ENCODE measurements around the gene KRT6C.
"Not testable (repeated sequence)": the region's sequence is repeated elsewhere in the genome, so short reads cannot be mapped to it uniquely, and the experiment has no call there.

KRT6C gene

DNA sequence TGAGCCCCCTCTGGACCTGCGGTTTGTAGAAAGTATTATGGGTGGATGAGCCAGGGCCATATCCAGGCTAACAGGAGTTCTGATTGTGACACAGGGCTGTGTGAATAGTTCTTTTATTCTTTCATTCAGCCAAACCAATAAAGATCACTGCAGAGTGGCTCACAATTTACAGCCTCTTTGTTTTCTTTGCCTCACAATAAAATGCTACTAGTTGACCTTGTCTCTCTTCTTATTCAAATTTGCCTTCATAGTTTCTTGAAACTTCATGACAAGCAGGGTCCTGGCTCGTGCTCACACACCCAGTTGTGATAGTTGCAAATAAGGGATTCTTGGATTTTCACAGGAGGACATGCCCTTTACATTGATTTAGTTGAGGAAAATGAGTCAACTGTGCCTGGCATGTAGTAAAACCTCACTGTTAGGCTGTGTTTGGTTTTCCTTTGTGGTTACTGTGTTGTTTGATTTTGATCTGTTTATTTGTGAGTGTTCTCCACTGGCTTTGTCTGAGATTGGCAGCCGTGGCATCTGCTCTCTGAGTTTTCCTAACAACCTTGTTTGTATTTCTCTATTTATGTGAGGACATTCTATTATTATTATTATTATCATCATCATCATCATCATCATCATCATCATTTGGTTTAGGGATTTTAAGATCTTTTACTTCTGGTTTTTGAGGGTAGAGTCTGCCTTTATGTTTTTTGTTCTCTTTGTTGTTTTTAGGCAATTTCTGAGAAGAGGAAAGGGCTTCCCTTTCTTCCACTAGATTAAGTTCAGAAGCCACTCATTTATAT is 19.0 kb downstream of the KRT6C start:
- peak; percentile 35 for DNase-seq

DNA sequence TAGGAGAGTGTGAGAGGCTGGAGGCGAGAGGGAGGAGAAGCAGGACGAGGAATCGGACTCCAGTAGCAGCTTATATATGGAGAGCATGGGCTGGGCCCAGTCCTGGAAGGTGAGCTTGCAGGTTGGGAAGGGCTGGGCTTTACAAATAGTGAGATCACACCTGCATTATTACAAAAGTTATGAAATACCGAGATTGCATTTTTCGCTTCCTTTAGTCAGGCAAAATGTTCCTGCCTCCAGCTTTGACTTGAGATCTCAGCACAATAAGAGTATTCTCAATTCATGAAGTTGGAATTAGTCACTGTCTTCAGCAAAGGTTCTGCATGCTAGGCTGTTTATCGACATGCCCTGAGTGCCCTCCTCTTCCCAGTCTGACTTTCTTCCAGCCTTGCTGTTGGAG is 21.5 kb downstream of the KRT6C start, which contains the start of gene KRT6B:
KRT6B (minus strand) TSS at position 46 of the 400 bp plus-strand sequence. CDS start 68 bp downstream, outside the sequence.
- no peak for DNase-seq

DNA sequence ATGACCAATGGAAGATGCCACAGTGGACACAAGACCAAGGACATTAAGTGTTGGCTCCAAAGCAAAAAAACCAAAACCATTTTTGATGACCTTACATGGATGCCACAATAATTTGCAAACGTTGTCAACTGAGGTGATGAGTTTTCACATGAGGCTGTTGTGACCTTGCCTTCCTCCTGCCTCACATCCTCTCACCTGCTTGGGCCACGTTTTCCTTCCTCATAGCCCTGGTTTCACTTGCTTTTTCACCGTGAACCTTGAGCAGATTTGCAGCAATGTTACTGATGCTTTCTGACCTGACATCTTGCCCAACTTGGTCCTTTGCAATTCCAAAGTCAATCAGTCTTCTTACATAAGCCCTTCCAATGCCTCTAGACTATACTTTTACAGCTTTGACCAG is 25.4 kb downstream of the KRT6C start:
- no peak for DNase-seq

DNA sequence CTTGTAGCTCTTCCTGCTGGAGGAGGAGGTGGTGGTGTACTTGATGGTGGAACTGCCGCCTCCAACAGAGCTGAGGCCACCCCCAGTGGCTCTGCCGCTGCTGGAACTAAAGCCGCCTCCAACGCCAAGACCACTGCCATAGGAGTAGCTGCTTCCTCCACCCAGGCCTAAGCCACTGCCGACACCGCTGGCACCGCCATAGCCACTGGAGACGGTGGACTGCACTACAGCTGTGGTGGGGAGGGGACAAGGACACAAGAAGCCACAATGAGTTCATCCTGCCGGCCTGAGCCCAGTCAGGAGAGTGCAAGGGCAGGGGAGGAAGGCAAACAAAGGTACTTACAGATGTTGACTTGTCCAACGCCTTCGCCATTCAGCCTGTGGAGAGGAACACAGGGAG is 26.4 kb downstream of the KRT6C start:
- DNase-seq: not testable (repeated sequence)

- DNase-seq: no peak
Observed at GRCh38 chr12:52446367-52447045, 27.1 kb downstream of the KRT6C start.

- DNase-seq: no peak
Observed at GRCh38 chr12:52445876-52446275, 27.7 kb downstream of the KRT6C start.

DNA sequence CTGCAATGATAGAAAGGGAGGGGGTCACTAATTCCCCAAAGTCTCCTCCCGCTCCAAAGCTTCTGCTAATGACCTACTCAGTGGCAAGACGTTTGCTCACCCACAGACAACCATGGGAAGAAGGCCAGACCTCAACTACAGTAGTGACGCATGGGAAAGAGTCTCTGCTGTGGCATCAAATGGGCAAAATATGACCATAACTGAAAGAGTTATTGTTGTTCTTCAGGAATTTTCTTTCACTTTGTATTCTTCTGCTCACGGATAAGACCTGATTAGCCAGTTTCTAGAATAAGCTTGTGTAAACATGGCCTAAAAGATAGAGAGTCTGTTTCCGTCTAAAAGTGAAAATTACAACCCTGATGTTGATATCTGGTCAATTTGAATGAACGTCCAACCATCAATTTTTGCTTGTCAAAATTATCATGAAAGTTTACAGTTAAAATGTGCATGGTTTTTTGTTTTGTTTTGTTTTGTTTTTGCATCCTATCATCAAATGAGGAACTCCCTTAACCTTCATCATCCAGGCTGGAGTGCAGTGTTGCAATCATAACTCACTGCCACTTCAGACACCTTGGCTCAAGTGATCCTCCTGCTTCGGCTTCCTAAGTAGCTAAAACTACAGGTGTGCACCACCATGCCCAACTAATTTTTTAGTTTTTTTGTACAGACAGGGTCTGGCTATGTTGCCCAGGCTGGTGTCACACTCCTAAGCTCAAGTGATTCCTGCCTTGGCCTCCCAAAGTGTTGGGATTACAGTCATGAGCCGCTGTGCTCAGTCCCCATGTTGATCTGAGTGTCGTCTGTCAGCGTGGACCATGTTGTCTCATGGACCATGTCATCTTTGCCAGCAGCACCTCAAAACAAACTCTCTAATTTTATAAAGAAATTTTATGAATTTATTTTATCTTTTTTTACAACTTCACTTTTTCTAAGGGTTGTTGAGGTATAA is 28.7 kb downstream of the KRT6C start:
- DNase-seq: no peak

- no peak for DNase-seq
Observed at GRCh38 chr12:52443966-52444365, 29.6 kb downstream of the KRT6C start.

DNA sequence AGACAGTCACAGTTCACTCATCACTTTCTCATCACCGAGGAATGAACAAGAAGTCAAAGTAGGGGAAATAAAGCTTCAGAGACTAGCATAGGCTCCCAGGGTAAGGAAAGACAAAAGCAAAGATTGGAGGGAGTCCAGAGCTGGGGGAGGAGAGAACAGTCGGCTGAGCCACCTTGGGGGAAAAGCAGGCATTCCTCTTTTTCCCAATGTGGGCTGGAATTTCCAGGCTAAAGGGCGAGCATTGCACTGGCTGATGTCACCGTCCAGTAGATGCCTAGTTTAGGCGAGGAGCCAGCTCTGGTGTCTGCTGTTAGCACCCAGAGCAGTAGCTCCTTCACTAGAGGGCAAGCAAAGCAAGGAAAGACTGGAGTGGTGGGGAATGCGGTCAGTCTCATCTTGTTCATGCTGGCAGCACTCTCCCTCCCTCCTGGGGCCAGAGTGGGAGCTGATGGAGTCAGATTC is 31.0 kb downstream of the KRT6C start:
- DNase-seq: no peak

- DNase-seq: no peak
Observed at GRCh38 chr12:52441320-52441911, 32.2 kb downstream of the KRT6C start.

DNA sequence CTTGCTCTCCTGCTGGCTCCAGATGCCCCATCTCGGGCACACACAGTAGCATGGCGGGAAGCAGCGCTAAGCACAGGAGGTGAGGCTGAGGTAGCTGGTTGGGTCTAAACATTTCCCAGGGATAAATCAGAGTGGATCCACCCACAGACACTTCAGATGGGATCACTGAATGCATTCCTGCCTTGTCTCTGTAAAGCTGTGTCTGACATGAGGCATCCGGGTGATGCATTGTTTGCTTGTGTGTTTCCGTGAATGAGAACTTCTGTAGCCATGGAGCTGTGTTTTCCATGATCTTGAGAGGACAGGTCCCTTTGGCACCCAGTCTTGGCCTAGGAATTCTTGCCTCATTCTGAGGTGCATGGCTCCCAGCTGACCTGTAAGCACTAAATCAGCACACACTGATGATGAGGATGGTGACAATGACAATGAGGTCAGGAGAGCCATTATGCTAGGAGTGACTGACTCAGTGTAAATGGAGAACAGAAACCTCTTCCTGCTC is 32.7 kb downstream of the KRT6C start:
- no peak for DNase-seq

- DNase-seq: no peak
Observed at GRCh38 chr12:52439845-52440244, 33.8 kb downstream of the KRT6C start.

DNA sequence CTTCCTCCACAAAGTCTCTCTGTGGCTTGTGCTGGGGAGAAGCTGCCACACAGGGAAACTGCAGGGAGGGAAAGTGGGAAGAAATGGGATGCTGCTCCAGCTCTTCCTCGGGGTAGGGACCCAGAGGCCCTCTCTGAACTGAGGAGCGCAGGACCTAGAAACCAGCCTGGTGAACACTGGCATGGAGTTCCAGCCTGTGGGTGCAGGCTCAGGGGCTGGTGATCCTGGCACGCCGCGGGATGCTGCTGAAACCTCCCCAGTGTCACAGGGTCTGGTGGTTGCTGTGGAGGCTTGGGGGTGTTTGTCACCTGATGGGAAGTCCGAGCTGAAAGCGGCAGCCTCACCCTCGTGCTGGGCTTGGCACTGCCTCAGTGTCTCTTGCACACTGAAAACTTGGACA is 34.2 kb downstream of the KRT6C start:
- no peak for DNase-seq

DNA sequence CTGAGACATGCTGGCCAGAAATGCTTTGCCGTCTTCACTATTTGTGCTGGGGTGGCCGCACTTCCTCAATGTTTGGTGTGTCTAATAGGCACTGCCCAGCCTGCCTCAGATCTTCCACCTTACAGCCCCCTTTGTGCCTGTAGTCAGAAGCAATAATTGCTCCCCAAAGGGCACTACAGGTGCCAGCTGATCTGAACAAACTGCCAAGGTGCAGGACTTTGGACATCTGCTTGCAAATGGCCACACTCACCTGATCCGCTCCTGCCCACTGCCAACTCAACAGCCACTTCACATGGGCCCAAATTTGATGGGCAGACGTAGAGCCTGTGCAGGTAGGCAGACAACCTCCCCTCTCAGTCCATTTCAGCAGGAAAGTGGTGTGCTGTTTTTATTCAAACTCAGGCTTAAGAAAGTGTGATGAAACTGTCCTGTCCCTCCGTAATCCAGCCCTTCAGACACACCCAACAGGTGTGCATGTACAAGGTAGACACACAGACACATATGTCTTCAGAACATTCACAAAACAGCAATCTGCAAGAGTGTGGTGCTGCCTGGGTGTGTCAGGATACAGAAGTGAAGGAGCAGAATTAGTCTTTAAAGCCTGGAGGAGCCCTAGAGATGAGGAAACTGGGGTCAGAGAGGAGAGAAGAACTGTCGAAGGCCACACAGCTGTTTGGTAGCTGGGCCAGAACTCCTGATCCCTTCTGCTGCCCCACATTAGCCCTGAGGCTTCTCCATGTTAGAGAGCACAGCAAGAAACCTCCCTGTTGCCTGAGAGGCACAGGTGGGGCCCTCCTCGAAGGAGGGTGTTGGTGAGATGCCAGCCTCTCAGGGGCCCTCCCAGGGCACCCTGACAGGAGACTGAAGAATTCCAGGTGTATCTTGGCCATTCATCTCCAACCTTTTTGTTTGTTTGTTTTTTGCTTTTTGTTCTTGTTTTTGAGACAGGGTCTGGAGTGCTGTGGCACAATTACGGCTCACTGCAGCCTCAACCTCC is 35.0 kb downstream of the KRT6C start:
- DNase-seq: no peak

- DNase-seq: no peak
Observed at GRCh38 chr12:52437508-52437907, 36.1 kb downstream of the KRT6C start.

DNA sequence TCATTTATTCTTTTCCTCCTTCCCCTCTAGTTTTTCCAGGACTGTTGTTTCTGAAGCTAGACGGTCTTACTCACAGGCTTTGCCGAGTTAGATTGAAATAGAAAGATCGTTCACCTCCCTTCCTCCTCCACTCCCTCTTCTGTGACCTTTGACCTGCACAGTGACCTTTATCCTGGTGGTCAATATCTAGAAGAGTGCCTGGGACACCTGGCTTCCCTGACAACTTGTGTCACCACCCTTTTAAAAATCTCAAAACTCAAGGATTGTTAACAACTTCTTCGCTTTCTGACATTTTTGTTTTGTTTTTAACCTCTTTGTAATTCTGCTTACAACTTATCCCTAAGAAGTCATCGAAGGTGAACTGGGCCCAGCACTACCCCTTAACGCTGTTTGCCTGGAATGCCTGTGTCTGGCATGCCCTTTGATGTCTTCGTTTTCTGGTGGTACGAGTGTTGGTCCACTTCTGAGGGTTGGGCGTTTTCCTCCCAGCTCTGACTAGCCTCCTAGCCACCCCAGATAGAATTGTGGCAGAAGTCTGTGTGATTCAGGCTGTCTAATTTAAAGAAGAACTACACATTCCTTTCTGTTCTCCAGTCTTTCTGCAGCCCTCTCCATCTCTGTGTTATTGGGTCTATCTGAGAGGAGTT is 36.7 kb downstream of the KRT6C start:
- no peak for DNase-seq

DNA sequence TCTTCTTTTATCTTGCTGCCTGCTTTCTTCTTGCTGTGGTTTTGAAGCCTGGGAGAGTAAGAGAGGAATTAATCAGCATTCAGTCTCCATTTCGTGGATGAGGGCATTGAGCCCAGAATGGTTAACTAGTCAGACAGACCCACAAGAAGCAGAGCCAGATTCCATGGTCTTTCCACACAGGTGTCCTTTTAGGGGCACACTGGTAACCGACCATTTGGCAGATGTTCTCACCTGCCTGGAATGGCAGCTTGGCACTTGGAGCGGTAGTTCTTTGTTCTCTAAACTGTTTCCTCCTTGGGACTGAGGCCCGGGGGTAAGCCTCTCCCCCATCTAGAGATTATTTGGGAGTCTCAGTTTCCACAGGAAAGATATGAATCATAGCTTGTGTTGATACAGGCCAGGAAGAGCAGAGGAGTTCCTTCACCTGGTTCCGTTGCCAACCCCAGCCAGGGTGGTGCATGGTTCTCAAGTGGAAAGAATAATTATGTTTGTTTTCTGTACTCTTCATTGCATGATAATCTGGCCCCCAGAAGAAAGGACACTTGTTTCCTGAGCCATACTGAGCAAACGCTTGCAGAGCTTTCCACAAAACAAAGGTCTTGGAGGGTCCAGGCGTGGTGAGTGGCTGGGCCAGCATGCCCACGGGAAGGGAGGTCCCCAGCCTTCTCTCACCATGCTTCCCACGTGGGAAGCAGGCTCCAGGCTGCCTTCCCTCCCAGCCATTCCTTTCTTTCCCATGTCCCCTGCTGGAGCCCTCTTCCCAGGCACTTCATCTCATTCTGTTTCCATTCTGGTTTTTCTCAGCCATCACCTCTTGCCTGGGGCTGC is 37.4 kb downstream of the KRT6C start:
- peak; percentile 7 for DNase-seq

GRCh38 chr12:52435659-52435999 is 38.0 kb downstream of the KRT6C start:
- DNase-seq: no peak

- DNase-seq: no peak
Observed at GRCh38 chr12:52434760-52435530, 38.7 kb downstream of the KRT6C start.
